GM06990 (cell line): ENCODE data around the gene C4orf50.

ENCODE experiments used
- DNase-seq: peaks from one replicate; pipeline ENCODE4 v3.0.0-alpha.2; 2011; ENCODE audit not compliant: insufficient read length; ENCODE audit errors: extremely low read depth
- H3K27me3 ChIP-seq: replicated peaks from 2 replicates; pipeline ENCODE4 v1.6.0; 2011; ENCODE audit warnings: low read length; ENCODE audit not compliant: control insufficient read depth, insufficient read depth
- H3K36me3 ChIP-seq: 2 replicates; pipeline ENCODE4 v1.5.1; 2011; ENCODE audit warnings: low read length; ENCODE audit not compliant: control insufficient read depth, insufficient read depth
- H3K4me3 ChIP-seq: replicated peaks from 2 replicates; pipeline ENCODE4 v1.5.1; 2011; ENCODE audit warnings: low read depth, mild to moderate bottlenecking, control low read depth, low read length
- CTCF ChIP-seq: IDR thresholded peaks from 2 replicates; pipeline ENCODE4 v1.5.1; 2011; ENCODE audit warnings: low read length, control low read depth, mild to moderate bottlenecking, inconsistent platforms; ENCODE audit not compliant: insufficient read depth, poor library complexity, severe bottlenecking

C4orf50 gene

GRCh38 chr4:5882947-5883346 lies 135.3 kb downstream of the C4orf50 start:
- no peak for TF ChIP-seq CTCF
- DNase-seq, result no peak
- Histone ChIP-seq H3K27me3 (peaks cover 2% of the 10 kb centered on the region), H3K4me3 (no peak overlapping the region), H3K36me3 (no peaks in the 10 kb centered on the region)

- TF ChIP-seq CTCF, result no peak
These were observed 136.9 kb downstream of the C4orf50 start for GRCh38 chr4:5881340-5881739.

GRCh38 chr4:5878359-5878758 lies 139.9 kb downstream of the C4orf50 start:
- DNase-seq, result no peak
- no peak overlapping the region for H3K4me3 ChIP-seq
- H3K36me3 ChIP-seq, result no peaks in the 10 kb centered on the region
- no peaks in the 10 kb centered on the region for H3K27me3 ChIP-seq
- TF ChIP-seq CTCF, result no peak

More at GRCh38 chr4:5881340-5881739, 136.9 kb downstream of the C4orf50 start:
- Histone ChIP-seq H3K27me3 (peaks cover 2% of the 10 kb centered on the region), H3K4me3 (no peak overlapping the region), H3K36me3 (no peaks in the 10 kb centered on the region)
- no peak for DNase-seq

GRCh38 chr4:5877392-5877791 lies 140.8 kb downstream of the C4orf50 start:
- Histone ChIP-seq H3K27me3 (no peaks in the 10 kb centered on the region), H3K4me3 (no peak overlapping the region), H3K36me3 (no peaks in the 10 kb centered on the region)
- no peak for DNase-seq
- no peak for TF ChIP-seq CTCF

- Histone ChIP-seq H3K36me3 (no peaks in the 10 kb centered on the region), H3K4me3 (no peak overlapping the region), H3K27me3 (no peaks in the 10 kb centered on the region; the same call in 1 of the 2 replicates)
- no peak for DNase-seq
- no peak for TF ChIP-seq CTCF
These were observed 143.3 kb downstream of the C4orf50 start for GRCh38 chr4:5874811-5875449.

- Histone ChIP-seq H3K4me3 (no peak overlapping the region), H3K27me3 (no peaks in the 10 kb centered on the region; the same call in 1 of the 2 replicates), H3K36me3 (no peaks in the 10 kb centered on the region)
- no peak for TF ChIP-seq CTCF
- DNase-seq, result no peak
These were observed 147.5 kb downstream of the C4orf50 start for GRCh38 chr4:5870701-5871100.
